ENCODE results near the gene RAB20.
"Not testable (repeated sequence)": the region's sequence is repeated elsewhere in the genome, so short reads cannot be mapped to it uniquely, and the experiment has no call there.

Gene RAB20

GRCh38 chr13:110561344-110562035 is at the start of gene RAB20:
Gene RAB20 (minus strand): TSS chr13:110561722. CDS start chr13:110561519, 203 bp downstream.
- no peaks in the 10 kb centered on the region for H3K27me3 ChIP-seq (ENCODE audit: insufficient read depth, low read length)
- H3K36me3 ChIP-seq (ENCODE audit: insufficient read depth, low read length) = no peaks in the 10 kb centered on the region
- peaks cover 25% of the 10 kb centered on the region for H3K79me2 ChIP-seq (ENCODE audit: control insufficient read depth, insufficient read depth, low read length, unreplicated experiment)
- peak within 1 kb of the TSS; percentile 87 for H2AFZ ChIP-seq (ENCODE audit: low read length, unreplicated experiment)
- peaks cover 6% of the 10 kb centered on the region for H3K4me1 ChIP-seq (ENCODE audit: control insufficient read depth, insufficient read depth, low read length, unreplicated experiment)
- peak within 1 kb of the TSS; percentile 67 for H3K27ac ChIP-seq (ENCODE audit: low read depth, low read length)
- peak within 1 kb of the TSS; percentile 86 for H3K4me3 ChIP-seq (ENCODE audit: low read depth, low read length)

DNA sequence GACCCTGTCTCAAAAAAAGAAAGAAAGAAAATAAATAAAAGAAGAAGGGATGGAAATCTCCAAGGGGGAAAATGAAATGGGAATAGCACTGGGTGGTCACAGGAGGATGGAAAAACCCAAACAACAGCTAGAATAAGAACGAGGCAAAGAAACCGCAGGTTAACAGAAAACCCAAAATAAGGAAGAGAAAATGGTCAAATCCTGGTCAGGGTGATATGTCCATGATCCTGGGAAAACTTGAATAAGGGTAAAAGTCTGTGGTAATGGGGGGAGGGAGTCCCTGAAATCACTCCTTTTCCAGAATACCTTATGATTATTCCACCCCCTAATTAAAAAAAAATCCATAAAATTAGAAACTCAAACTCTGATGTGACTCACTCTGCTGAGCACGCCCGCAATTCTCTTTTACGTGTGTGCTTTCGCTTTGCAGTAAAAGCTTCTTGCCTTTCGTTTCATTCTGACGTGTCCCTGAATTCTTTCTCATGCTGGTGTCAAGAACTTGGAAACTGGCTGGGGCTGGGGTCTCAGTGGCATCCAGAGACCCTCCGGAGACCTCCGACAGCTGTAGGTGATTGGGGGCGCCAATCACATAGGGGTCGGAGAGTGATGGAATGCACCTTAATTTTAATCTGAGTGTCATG is 49.6 kb upstream of the RAB20 start:
- Histone ChIP-seq H2AFZ (ENCODE audit: low read length, unreplicated experiment) (no peak overlapping the region), H3K36me3 (ENCODE audit: insufficient read depth, low read length) (no peaks in the 10 kb centered on the region), H3K79me2 (ENCODE audit: control insufficient read depth, insufficient read depth, low read length, unreplicated experiment) (peaks cover 5% of the 10 kb centered on the region), H3K4me1 (ENCODE audit: control insufficient read depth, insufficient read depth, low read length, unreplicated experiment) (no peaks in the 10 kb centered on the region), H3K4me3 (ENCODE audit: low read depth, low read length) (no peak overlapping the region), H3K27me3 (ENCODE audit: insufficient read depth, low read length) (no peaks in the 10 kb centered on the region), H3K27ac (ENCODE audit: low read depth, low read length) (no peak overlapping the region)

DNA sequence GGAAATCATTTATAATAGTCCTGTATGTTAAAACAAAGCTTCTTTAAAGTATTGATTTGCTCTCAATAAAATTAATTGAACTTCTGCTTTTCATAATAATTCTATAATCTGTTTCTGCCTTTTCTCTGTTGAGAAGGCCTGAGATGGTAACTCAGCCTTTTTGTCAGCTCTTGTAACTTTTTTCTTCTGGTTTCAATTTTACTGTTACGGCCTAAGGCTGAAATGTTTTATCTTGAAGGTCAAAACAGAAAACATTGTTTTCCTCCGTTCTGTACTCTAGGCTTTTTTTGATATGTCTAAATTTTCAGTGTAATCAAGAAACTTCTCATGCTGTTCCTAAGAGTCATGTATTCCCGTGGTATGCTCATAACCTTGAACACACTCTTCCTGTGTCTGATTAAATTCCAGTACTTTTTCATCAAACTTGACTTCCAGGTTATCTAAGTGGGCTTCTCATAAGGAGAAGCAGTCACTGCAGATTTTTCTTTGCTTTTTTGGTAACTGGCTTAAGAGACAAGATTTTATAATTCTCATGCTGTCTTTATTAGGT is 46.2 kb upstream of the RAB20 start:
- peak overlapping the region; percentile 42 for H2AFZ ChIP-seq (ENCODE audit: low read length, unreplicated experiment)
- H3K79me2 ChIP-seq (ENCODE audit: control insufficient read depth, insufficient read depth, low read length, unreplicated experiment) = no peaks in the 10 kb centered on the region

DNA sequence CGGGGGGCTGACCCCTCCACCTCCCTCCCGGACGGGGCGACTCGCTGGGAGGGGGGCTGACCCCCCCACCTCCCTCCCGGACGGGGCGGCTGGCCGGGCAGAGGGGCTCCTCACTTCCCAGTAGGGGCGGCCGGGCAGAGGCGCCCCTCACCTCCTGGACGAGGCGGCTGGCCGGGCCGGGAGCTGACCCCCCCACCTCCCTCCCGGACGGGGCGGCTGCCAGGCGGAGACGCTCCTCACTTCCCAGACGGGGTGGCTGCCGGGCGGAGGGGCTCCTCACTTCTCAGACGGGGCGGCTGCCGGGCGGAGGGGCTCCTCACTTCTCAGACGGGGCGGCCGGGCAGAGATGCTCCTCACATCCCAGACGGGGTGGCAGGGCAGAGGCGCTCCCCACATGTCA is 44.8 kb upstream of the RAB20 start:
- not testable (repeated sequence) for H3K27me3 ChIP-seq (ENCODE audit: insufficient read depth, low read length); H3K36me3 ChIP-seq (ENCODE audit: insufficient read depth, low read length); H3K79me2 ChIP-seq (ENCODE audit: control insufficient read depth, insufficient read depth, low read length, unreplicated experiment); H3K4me1 ChIP-seq (ENCODE audit: control insufficient read depth, insufficient read depth, low read length, unreplicated experiment); H3K27ac ChIP-seq (ENCODE audit: low read depth, low read length); H3K4me3 ChIP-seq (ENCODE audit: low read depth, low read length); H2AFZ ChIP-seq (ENCODE audit: low read length, unreplicated experiment)

More for the DNA sequence above, 46.2 kb upstream of the RAB20 start:
- no peaks in the 10 kb centered on the region for H3K36me3 ChIP-seq (ENCODE audit: insufficient read depth, low read length)
- H3K4me3 ChIP-seq (ENCODE audit: low read depth, low read length) = no peak overlapping the region
- H3K4me1 ChIP-seq (ENCODE audit: control insufficient read depth, insufficient read depth, low read length, unreplicated experiment) = no peaks in the 10 kb centered on the region
- H3K27ac ChIP-seq (ENCODE audit: low read depth, low read length) = no peak overlapping the region
- H3K27me3 ChIP-seq (ENCODE audit: insufficient read depth, low read length) = no peaks in the 10 kb centered on the region

DNA sequence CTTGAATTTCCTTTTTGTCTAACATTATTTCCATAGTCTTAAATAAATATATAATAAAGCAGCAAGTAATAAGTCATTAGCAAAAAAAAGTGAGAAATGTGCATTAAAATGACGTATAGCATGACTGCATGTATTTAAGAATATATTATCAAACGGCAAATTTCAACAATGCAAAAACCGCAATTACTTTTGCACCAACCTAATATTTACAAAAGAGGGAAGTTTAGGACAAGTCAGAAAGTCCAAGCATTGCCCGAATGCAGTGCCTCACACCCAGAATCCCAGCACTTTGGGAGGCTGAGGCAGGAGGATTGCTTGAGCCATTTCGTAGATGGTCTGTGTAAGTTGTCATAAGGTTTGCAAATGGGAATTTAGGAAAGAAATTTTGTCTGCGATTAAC is 43.6 kb upstream of the RAB20 start:
- H3K79me2 ChIP-seq (ENCODE audit: control insufficient read depth, insufficient read depth, low read length, unreplicated experiment) = no peaks in the 10 kb centered on the region
- no peak overlapping the region for H3K27ac ChIP-seq (ENCODE audit: low read depth, low read length)
- no peaks in the 10 kb centered on the region for H3K36me3 ChIP-seq (ENCODE audit: insufficient read depth, low read length)
- H3K4me3 ChIP-seq (ENCODE audit: low read depth, low read length) = no peak overlapping the region
- no peaks in the 10 kb centered on the region for H3K4me1 ChIP-seq (ENCODE audit: control insufficient read depth, insufficient read depth, low read length, unreplicated experiment)
- no peaks in the 10 kb centered on the region for H3K27me3 ChIP-seq (ENCODE audit: insufficient read depth, low read length)
- H2AFZ ChIP-seq (ENCODE audit: low read length, unreplicated experiment) = no peak overlapping the region

GRCh38 chr13:110600980-110601379 is 39.5 kb upstream of the RAB20 start:
- Histone ChIP-seq H2AFZ (ENCODE audit: low read length, unreplicated experiment) (no peak overlapping the region), H3K27ac (ENCODE audit: low read depth, low read length) (no peak overlapping the region), H3K27me3 (ENCODE audit: insufficient read depth, low read length) (no peaks in the 10 kb centered on the region), H3K4me1 (ENCODE audit: control insufficient read depth, insufficient read depth, low read length, unreplicated experiment) (no peaks in the 10 kb centered on the region), H3K36me3 (ENCODE audit: insufficient read depth, low read length) (no peaks in the 10 kb centered on the region), H3K79me2 (ENCODE audit: control insufficient read depth, insufficient read depth, low read length, unreplicated experiment) (no peaks in the 10 kb centered on the region), H3K4me3 (ENCODE audit: low read depth, low read length) (no peak overlapping the region)

GRCh38 chr13:110600261-110600819 is 38.8 kb upstream of the RAB20 start:
- no peaks in the 10 kb centered on the region for H3K79me2 ChIP-seq (ENCODE audit: control insufficient read depth, insufficient read depth, low read length, unreplicated experiment)
- no peaks in the 10 kb centered on the region for H3K4me1 ChIP-seq (ENCODE audit: control insufficient read depth, insufficient read depth, low read length, unreplicated experiment)
- H3K36me3 ChIP-seq (ENCODE audit: insufficient read depth, low read length) = no peaks in the 10 kb centered on the region
- H3K27me3 ChIP-seq (ENCODE audit: insufficient read depth, low read length) = no peaks in the 10 kb centered on the region
- H3K27ac ChIP-seq (ENCODE audit: low read depth, low read length) = no peak overlapping the region
- H3K4me3 ChIP-seq (ENCODE audit: low read depth, low read length) = no peak overlapping the region
- no peak overlapping the region for H2AFZ ChIP-seq (ENCODE audit: low read length, unreplicated experiment)

GRCh38 chr13:110597041-110597689 is 35.6 kb upstream of the RAB20 start:
- Histone ChIP-seq H3K79me2 (ENCODE audit: control insufficient read depth, insufficient read depth, low read length, unreplicated experiment) (no peaks in the 10 kb centered on the region), H3K27ac (ENCODE audit: low read depth, low read length) (no peak overlapping the region), H3K36me3 (ENCODE audit: insufficient read depth, low read length) (no peaks in the 10 kb centered on the region), H3K27me3 (ENCODE audit: insufficient read depth, low read length) (no peaks in the 10 kb centered on the region), H2AFZ (ENCODE audit: low read length, unreplicated experiment) (no peak overlapping the region), H3K4me1 (ENCODE audit: control insufficient read depth, insufficient read depth, low read length, unreplicated experiment) (peaks cover 8% of the 10 kb centered on the region), H3K4me3 (ENCODE audit: low read depth, low read length) (no peak overlapping the region)

DNA sequence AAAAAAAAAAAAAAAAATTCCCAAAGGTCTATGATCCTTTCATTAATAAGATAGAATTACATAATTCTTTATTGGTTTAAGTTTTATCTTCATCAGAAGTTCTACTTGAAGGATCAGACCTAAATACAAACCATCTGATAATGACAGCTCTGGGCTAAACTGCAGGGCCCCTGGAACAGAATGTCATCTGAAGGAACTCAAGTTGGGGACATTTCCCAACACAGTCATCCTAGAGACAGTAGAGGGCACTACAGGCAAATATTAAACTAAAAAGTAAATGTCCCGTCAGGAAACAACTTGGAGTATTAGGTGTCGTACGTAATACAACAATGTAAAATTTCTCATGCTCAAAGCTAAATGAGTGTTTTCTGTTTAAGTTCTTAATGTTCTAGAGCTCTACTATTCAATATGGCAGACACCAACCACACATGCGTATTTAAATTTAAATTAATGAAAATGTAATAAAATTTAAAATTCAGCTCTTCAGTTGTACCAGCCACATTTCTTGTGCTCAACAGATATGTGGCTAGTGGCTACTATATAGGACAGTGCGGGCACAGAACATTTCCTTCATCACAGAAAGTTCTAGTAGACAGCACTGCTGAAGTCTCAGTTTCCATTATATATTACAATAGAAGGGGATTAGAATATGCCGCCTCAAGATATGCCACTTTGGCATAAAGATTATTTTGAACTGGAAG is 32.1 kb upstream of the RAB20 start:
- H3K27ac ChIP-seq (ENCODE audit: low read depth, low read length) = no peak overlapping the region
- no peaks in the 10 kb centered on the region for H3K36me3 ChIP-seq (ENCODE audit: insufficient read depth, low read length)
- H3K27me3 ChIP-seq (ENCODE audit: insufficient read depth, low read length) = no peaks in the 10 kb centered on the region
- H3K4me1 ChIP-seq (ENCODE audit: control insufficient read depth, insufficient read depth, low read length, unreplicated experiment) = peaks cover 9% of the 10 kb centered on the region
- H2AFZ ChIP-seq (ENCODE audit: low read length, unreplicated experiment) = no peak overlapping the region
- H3K79me2 ChIP-seq (ENCODE audit: control insufficient read depth, insufficient read depth, low read length, unreplicated experiment) = no peaks in the 10 kb centered on the region
- H3K4me3 ChIP-seq (ENCODE audit: low read depth, low read length) = no peak overlapping the region

- Histone ChIP-seq H3K4me3 (ENCODE audit: low read depth, low read length) (no peak overlapping the region), H3K27me3 (ENCODE audit: insufficient read depth, low read length) (no peaks in the 10 kb centered on the region), H3K27ac (ENCODE audit: low read depth, low read length) (peak overlapping the region; percentile 49), H2AFZ (ENCODE audit: low read length, unreplicated experiment) (no peak overlapping the region), H3K4me1 (ENCODE audit: control insufficient read depth, insufficient read depth, low read length, unreplicated experiment) (peaks cover 9% of the 10 kb centered on the region), H3K79me2 (ENCODE audit: control insufficient read depth, insufficient read depth, low read length, unreplicated experiment) (no peaks in the 10 kb centered on the region), H3K36me3 (ENCODE audit: insufficient read depth, low read length) (no peaks in the 10 kb centered on the region)
These were observed 31.1 kb upstream of the RAB20 start for GRCh38 chr13:110592665-110593064.
